Loucy (cell line): ENCODE measurements around the gene ENKUR.
A peak's percentile ranks its signal among the peaks of the same experiment; 100 is the strongest.

ENCODE experiments used
- H2AFZ ChIP-seq: fragments of 200-600 bp; sonication (generic); 2 replicates; pipeline ENCODE4 v1.6.0; 2016; ENCODE audit warnings: antibody characterized with exemption, mild to moderate bottlenecking, low read length, moderate library complexity
- H3F3A ChIP-seq: fragments of 200-600 bp; 2 replicates; pipeline ENCODE4 v1.6.0; 2016; ENCODE audit warnings: antibody characterized with exemption, low read depth, mild to moderate bottlenecking
- H3K27me3 ChIP-seq: fragments of 200-600 bp; sonication (generic); 2 replicates; pipeline ENCODE4 v1.6.1; 2014; ENCODE audit warnings: low read length, mild to moderate bottlenecking; ENCODE audit not compliant: insufficient read depth, poor library complexity, severe bottlenecking
- H3K36me3 ChIP-seq: fragments of 200-600 bp; sonication (generic); 2 replicates; pipeline ENCODE4 v1.6.1; 2016; ENCODE audit warnings: low read length; ENCODE audit not compliant: insufficient read depth
- H3K4me1 ChIP-seq: fragments of 200-600 bp; sonication (generic); 2 replicates; pipeline ENCODE4 v1.5.1; 2014; ENCODE audit warnings: low read length, mild to moderate bottlenecking; ENCODE audit not compliant: insufficient read depth, poor library complexity, severe bottlenecking
- H3K4me2 ChIP-seq: fragments of 200-600 bp; sonication (generic); 2 replicates; pipeline ENCODE4 v1.6.0; 2014; ENCODE audit warnings: antibody characterized with exemption, low read length, low read depth, mild to moderate bottlenecking; ENCODE audit not compliant: poor library complexity, severe bottlenecking
- H3K4me3 ChIP-seq: fragments of 200-600 bp; sonication (generic); 2 replicates; pipeline ENCODE4 v1.5.1; 2014; ENCODE audit warnings: low read length, mild to moderate bottlenecking, mixed read lengths; ENCODE audit not compliant: poor library complexity, severe bottlenecking
- H3K79me2 ChIP-seq: fragments of 200-600 bp; sonication (generic); 2 replicates; pipeline ENCODE4 v1.6.1; 2014; ENCODE audit warnings: low read length; ENCODE audit not compliant: insufficient read depth
- H3K9ac ChIP-seq: fragments of 200-600 bp; sonication (generic); 2 replicates; pipeline ENCODE4 v1.6.0; 2014; ENCODE audit warnings: mild to moderate bottlenecking, low read depth, low read length, moderate library complexity; ENCODE audit not compliant: poor library complexity, severe bottlenecking
- H3K9me2 ChIP-seq: fragments of 200-600 bp; sonication (generic); replicated peaks from 2 replicates; pipeline ENCODE4 v1.6.1; 2016; ENCODE audit warnings: low read depth, low read length, mixed read lengths
- H3K9me3 ChIP-seq: fragments of 200-600 bp; sonication (generic); 2 replicates; pipeline ENCODE4 v1.6.1; 2014; ENCODE audit warnings: mild to moderate bottlenecking, antibody characterized with exemption, low read length, low read depth; ENCODE audit not compliant: insufficient read depth
- H4K20me1 ChIP-seq: fragments of 200-600 bp; sonication (generic); 2 replicates; pipeline ENCODE4 v1.6.0; 2014; ENCODE audit warnings: antibody characterized with exemption, low read length, mild to moderate bottlenecking; ENCODE audit not compliant: insufficient read depth, poor library complexity, severe bottlenecking
- EZH2phosphoT487 ChIP-seq: fragments of 200-600 bp; IDR thresholded peaks from 2 replicates; pipeline ENCODE4 v1.6.1; 2018; ENCODE audit warnings: antibody characterized with exemption, mild to moderate bottlenecking, moderate library complexity, borderline replicate concordance
- TF ChIP-seq, protein P1 (sequence below): fragments of 200-600 bp; sonication (generic); conservative IDR thresholded peaks from 2 replicates; pipeline ENCODE4 v1.5.1; 2014; ENCODE audit warnings: mild to moderate bottlenecking, antibody characterized with exemption, low read length

Gene ENKUR

GRCh38 chr10:24991298-24991697 is 24.7 kb downstream of the ENKUR start:
- TF ChIP-seq, protein P1, sequence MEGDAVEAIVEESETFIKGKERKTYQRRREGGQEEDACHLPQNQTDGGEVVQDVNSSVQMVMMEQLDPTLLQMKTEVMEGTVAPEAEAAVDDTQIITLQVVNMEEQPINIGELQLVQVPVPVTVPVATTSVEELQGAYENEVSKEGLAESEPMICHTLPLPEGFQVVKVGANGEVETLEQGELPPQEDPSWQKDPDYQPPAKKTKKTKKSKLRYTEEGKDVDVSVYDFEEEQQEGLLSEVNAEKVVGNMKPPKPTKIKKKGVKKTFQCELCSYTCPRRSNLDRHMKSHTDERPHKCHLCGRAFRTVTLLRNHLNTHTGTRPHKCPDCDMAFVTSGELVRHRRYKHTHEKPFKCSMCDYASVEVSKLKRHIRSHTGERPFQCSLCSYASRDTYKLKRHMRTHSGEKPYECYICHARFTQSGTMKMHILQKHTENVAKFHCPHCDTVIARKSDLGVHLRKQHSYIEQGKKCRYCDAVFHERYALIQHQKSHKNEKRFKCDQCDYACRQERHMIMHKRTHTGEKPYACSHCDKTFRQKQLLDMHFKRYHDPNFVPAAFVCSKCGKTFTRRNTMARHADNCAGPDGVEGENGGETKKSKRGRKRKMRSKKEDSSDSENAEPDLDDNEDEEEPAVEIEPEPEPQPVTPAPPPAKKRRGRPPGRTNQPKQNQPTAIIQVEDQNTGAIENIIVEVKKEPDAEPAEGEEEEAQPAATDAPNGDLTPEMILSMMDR = no peak
- no peak for TF ChIP-seq EZH2phosphoT487
- Histone ChIP-seq H3K36me3 (no peaks in the 10 kb centered on the region), H3F3A (no peaks in the 10 kb centered on the region), H3K9ac (no peak overlapping the region), H3K4me2 (no peak overlapping the region), H2AFZ (no peak overlapping the region), H4K20me1 (no peaks in the 10 kb centered on the region), H3K9me2 (no peaks in the 10 kb centered on the region), H3K9me3 (no peaks in the 10 kb centered on the region), H3K27me3 (no peaks in the 10 kb centered on the region), H3K79me2 (no peaks in the 10 kb centered on the region), H3K4me3 (no peak overlapping the region), H3K4me1 (peaks cover 4% of the 10 kb centered on the region)

GRCh38 chr10:24989867-24990266 is 26.1 kb downstream of the ENKUR start:
- peak overlapping the region; percentile 7 for H3K4me2 ChIP-seq

DNA sequence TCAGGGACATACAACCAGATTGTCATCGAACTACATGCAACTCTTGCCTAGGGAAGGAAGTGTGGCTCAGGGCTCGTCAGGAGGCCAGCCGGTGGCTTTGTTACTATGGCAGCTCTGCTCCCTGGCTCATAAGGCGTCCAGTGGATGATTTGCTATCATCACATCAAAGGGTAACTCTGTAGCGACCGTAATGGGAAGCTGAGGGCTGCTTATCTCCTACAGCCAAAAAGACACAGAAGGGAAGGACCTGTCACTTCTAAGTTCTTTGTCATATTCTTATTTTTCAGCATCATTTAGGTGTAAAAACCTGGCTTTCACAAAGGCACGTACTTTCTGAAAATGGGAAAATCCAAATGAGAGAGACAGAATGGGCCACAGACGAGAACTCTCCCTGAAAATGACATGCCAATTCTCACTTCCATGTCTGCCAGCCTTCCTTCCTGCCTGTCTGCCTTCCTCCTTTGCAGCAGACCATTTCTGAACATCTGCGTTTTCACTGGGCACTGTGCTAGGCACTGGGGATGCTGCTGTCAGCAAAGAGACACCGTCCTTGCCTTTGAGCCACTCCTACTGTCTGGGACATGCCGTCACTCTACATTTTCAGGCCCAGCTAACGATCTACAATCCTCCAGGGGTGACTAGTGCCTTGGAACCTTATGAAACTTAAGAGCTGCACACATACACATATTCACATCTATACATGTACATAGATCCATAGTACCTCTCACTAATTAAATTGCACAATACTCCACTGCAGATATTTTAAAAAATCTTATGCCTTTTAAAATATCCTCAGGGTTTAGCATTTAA is 26.9 kb downstream of the ENKUR start:
- Histone ChIP-seq H3K4me2 (peak overlapping the region; percentile 36), H3K4me1 (peaks cover 4% of the 10 kb centered on the region), H2AFZ (peak overlapping the region; percentile 76), H3K36me3 (no peaks in the 10 kb centered on the region), H3K9me2 (no peaks in the 10 kb centered on the region), H3K79me2 (no peaks in the 10 kb centered on the region), H4K20me1 (no peaks in the 10 kb centered on the region), H3K9me3 (no peaks in the 10 kb centered on the region), H3K4me3 (no peak overlapping the region), H3K27me3 (no peaks in the 10 kb centered on the region), H3F3A (no peaks in the 10 kb centered on the region), H3K9ac (no peak overlapping the region)
- TF ChIP-seq, protein P1 = no peak

More at GRCh38 chr10:24989867-24990266, 26.1 kb downstream of the ENKUR start:
- Histone ChIP-seq H3K9me2 (no peaks in the 10 kb centered on the region), H3K4me3 (no peak overlapping the region), H3K9me3 (no peaks in the 10 kb centered on the region), H3K79me2 (no peaks in the 10 kb centered on the region), H3K36me3 (no peaks in the 10 kb centered on the region), H3K4me1 (peaks cover 4% of the 10 kb centered on the region), H3K9ac (no peak overlapping the region), H3K27me3 (no peaks in the 10 kb centered on the region), H4K20me1 (no peaks in the 10 kb centered on the region), H3F3A (no peaks in the 10 kb centered on the region), H2AFZ (no peak overlapping the region)
- TF ChIP-seq EZH2phosphoT487 = no peak
- TF ChIP-seq, protein P1 = peak; percentile 48; the same call in 1 of the 2 replicates
